Measurements from ENCODE around the gene MVB12A.

Gene MVB12A

GRCh38 chr19:17471410-17472125 lies 51.7 kb downstream of the MVB12A start:
- DNase-seq (ENCODE audit: low spot score): no peak

DNA sequence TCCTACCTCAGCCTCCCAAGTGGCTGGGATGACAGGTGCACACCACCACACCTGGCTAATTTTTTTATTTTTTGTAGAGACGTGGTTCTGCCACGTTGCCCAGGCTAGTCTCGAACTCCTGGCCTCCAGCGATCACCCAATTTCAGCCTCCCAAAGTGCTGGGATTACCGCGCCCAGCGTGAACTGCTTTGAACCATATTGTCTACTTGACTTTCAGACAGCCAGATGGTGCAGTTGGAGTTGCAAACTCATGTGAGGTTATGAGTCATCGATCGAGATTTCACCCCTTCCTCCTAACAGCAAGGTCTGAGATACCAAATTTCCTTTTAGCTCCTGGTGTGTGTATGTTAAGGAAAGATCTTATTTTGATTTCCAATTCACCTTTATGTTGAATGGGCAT lies 53.2 kb downstream of the MVB12A start:
- no peak for DNase-seq (ENCODE audit: low spot score)

Data from hepatic stellate cell (primary cell).